HTR-8/SVneo (cell line): Measurements from ENCODE around the gene STK11IP.

Source experiments
- DNase-seq: peaks from one replicate; pipeline ENCODE4 v3.0.0; 2011; ENCODE audit warnings: low spot score, mixed read lengths; ENCODE audit not compliant: insufficient read length
- FAIRE-seq: peaks from 2 replicates; lab custom pipeline; 2011; peaks lifted over from hg19 to GRCh38; lab: Jason Lieb, UNC

Gene STK11IP, protein sequence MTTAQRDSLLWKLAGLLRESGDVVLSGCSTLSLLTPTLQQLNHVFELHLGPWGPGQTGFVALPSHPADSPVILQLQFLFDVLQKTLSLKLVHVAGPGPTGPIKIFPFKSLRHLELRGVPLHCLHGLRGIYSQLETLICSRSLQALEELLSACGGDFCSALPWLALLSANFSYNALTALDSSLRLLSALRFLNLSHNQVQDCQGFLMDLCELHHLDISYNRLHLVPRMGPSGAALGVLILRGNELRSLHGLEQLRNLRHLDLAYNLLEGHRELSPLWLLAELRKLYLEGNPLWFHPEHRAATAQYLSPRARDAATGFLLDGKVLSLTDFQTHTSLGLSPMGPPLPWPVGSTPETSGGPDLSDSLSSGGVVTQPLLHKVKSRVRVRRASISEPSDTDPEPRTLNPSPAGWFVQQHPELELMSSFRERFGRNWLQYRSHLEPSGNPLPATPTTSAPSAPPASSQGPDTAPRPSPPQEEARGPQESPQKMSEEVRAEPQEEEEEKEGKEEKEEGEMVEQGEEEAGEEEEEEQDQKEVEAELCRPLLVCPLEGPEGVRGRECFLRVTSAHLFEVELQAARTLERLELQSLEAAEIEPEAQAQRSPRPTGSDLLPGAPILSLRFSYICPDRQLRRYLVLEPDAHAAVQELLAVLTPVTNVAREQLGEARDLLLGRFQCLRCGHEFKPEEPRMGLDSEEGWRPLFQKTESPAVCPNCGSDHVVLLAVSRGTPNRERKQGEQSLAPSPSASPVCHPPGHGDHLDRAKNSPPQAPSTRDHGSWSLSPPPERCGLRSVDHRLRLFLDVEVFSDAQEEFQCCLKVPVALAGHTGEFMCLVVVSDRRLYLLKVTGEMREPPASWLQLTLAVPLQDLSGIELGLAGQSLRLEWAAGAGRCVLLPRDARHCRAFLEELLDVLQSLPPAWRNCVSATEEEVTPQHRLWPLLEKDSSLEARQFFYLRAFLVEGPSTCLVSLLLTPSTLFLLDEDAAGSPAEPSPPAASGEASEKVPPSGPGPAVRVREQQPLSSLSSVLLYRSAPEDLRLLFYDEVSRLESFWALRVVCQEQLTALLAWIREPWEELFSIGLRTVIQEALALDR

DNA sequence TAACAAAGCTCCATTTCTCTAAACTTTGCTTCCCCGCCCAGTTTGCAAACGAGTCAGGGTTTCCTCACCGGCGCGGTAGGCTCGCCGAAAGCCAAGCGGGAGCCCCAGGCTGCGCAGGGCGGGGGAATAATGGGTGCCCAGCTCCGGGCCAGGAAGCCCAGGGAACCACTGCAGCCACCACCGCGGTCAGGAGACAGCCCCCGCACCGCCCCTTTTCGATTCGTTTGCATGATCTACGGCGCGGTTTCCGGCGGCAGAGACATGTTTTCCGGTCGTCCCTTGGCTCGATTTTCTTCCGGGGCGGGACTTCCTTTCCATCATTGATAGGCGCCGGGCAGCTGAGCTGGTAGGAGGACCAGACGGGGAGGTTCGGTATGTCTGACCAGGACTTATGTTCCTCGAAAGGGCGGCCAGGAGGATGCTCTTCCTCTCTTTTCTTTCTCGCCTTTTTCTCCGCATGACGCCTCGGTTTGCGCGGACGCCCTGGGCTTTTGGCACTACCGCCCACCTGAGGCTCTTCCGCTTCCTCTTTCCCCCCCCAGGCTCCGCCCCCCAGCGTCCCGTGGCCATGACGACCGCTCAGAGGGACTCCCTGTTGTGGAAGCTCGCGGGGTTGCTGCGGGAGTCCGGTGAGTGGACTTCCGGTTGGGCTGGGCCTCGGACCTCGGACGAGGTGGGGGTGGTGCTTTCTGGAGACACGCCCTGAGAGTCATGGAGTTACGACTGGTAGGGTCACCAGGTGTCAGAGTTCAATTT is at the start of gene STK11IP:
STK11IP (plus strand) TSS at position 306 of the 756 bp plus-strand sequence; CDS start at position 569, 263 bp downstream.
- DNase-seq (peak; percentile 99), FAIRE-seq (peak; percentile 38)

DNA sequence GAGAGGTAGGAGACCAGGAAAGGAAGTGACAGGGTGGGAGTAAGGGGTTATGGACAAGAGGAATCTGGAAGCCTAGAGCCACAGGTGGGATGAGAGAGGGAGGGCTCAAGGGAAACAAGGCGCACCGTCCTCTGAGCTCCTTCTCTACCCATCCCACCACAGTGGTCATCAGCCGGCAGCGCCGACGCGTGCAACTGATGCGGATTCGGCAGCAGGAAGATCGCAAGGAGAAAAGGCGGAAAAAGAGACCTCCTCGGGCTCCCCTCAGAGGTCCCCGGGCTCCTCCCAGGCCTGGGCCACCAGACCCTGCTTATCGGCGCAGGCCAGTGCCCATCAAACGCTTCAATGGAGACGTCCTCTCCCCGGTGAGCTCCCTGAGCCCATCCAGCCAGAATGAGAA is 48.7 kb upstream of the STK11IP start:
- no peak for FAIRE-seq
- DNase-seq = no peak

DNA sequence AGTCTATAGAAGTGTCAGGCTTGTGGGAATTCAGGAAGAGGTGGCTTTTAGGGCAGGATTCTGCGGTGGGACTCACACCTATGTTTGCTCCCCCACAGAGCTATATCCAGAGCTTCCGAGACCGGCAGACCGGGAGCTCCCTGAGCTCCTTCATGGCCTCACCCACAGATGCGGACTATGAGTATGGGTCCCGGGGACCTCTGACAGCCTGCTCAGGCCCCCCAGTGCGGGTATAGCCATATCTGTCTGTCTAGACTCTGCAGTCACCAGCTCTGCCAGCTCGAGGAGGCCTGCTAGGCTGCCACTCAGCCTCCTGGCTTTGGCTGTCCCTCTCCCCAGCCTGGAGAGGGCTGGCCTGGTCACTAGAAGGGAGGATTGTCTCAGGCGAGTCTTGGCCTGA is 48.0 kb upstream of the STK11IP start:
- FAIRE-seq (no peak), DNase-seq (no peak)

DNA sequence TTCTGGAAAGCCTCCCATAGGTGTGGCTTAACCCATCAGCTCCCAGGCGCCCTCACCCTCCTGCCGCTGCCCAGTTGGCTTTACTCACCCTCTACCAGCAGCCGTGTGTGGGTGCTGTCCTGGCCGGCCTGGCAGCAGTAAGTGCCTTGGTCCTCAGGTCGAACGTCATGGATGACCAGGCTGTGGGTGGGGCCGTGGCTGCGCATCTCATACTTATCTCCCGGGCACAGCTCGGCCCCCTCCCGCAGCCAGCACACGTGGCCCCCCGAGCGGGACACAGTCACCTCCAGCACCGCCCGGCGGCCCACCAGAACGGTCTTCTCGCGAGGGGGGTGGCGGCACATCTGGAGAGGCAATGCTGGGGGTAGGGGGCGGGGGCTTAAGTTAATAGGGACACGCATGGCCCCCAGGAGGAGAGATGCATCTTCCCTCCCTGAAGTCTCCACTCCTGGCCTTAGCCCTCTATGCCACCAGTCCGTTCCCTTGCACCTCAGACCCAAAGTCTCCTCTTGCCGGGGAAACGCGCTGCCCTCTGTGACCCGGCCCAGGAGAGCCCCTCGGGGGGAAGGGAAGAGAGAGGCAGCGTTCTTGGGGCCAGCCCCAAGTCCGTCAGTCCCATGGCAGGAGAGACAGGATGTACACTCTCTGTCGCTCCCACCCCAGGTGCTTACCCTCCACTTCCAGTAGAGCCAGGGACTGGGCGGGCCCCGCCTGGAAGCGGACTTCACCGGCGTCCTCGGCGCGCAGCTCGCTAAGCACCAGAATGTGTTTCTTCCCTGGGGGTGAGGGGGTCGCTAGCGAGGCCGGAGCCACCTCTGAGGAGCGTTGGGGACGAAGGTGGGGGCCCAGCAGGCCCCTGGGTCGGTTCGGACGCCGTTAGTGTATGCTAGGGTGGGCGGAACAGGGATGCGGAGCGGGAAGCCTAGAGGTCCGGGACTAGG is 45.9 kb upstream of the STK11IP start:
- DNase-seq (peak; percentile 64), FAIRE-seq (peak; percentile 92)

DNA sequence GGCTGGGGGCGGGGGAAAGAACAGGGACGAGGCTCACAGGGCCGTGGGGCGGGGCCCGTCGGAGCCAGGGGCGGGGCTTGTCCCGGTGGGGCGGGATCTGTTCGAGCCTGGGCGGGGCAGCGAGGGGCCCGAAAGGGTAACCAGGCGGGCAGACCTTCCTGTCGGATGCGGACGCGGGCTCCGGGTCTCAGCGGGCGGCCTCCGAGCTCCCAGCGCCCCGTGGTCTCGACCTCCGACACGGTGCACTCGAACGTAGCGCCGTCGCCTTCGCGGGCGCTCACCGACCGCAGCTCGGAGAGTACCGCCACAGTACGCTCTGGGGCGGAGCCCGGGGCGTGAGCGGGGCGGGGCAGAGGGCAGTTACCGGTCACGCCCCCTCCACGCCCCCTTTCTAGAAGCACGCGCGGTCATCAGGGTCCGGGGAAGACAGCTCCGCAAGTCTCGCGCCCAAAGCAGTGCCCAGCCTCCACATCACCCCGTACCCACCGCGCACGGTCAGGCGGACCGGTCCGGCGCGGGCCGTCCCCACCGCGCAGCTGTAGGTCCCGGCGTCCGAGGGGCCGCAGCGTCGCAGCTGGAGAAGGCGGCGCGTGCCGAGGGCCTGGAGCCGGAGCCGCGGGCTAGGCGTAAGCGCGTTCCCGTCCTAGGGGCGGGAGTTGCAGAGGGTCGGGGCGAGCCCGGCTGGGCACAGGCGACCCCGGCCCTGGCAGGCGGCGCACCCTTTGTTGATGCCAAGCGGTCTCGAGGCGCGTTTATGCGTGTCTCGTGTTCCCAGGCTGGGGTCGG is 45.1 kb upstream of the STK11IP start:
- peak; percentile 85 for DNase-seq
- FAIRE-seq = peak; percentile 80

DNA sequence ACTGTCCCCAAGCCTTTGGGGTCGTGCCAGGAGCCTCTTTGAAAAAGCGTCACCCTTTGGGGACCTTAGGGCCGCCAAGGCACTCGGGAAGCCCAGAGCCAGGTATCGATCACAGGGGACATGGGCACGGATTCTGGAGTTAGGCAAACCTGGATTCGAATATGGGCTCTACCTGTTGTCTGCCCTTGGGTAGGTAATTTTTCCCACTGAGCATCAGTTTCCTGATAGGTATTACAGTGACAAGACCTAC is 44.6 kb upstream of the STK11IP start:
- no peak for DNase-seq

DNA sequence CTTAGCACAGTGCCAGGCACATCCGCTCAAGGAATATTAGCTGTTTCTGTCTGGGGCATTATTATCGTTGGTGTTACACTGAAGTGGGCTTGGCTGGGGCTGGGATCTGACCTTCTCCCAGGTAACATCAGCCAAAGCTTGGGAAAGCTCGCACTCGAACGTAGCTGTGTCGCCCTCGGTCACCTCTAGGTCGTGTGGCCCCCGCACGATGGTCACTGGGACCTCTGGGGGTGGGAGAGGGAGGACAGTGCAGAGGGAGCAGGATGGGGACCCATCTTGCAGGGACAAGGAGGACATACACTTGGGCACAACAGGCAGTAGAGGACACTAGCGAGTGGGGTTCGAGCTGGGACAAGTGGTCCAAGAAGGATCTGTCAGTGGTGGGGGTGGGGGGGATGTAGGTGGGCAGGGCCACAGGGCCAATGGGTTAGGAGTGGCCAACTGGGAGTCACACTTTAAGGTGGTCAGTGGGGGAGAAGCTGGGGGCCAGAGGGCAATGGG is 44.1 kb upstream of the STK11IP start:
- DNase-seq (no peak), FAIRE-seq (peak; percentile 46)

More for the DNA sequence above, 44.6 kb upstream of the STK11IP start:
- no peak for FAIRE-seq

DNA sequence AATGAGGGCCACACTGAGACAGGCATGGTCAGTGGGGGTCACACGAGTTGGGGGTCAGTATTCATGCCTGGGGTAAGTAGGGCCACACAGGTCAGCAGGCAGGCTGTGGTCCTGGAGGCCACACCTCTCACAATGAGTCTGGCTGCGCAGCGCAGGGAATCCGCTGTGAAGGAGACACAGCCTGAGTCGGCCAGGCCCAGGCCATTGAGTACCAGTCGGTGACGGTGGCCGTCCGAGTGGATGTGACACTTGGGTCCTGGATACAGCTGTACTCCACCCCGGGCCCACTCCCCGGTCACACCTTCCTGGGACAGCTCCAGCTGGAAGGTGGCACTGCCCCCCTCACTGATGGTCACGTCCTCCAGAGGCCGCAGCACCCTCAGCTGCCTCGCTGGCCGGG is 43.3 kb upstream of the STK11IP start:
- no peak for FAIRE-seq
- no peak for DNase-seq

DNA sequence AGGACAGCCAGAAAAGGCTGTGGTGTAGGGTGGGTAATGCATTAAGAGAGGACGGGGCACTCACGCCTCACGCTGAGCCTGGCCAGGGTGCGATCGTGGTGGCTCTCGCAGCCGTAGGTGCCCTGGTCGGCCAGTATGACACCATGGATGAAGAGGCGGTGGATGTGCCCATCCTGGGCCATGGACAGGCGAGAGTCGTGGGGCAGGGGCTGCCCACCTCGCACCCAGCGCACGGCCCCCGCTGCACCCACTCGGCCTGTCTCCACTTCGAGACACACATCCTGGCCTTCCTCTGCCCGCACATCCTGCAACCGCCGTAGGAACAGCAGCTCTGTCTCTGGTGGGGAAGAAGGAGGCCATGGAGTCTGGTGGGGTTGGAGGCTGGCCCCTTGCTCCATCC is 41.7 kb upstream of the STK11IP start:
- DNase-seq (no peak), FAIRE-seq (no peak)

DNA sequence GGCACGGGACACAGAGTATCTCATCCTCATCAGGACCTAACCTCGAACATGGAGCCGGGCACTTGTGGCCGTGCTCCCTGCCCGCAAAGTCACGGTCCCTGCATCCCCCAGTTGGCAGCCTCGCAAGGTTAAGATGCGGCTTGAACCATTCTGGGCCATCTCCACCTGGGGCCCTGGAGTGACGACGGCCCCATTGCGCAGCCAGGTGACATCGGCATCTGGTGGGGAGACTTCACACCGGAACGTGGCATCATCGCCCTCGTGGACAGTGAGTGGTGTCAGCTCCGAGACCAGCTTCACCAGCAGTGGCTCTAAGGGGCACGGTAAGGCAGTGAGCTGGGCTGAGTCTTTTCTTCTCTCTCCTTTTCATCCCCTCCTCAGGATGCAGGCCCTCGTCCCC is 41.2 kb upstream of the STK11IP start:
- DNase-seq (no peak), FAIRE-seq (no peak)

DNA sequence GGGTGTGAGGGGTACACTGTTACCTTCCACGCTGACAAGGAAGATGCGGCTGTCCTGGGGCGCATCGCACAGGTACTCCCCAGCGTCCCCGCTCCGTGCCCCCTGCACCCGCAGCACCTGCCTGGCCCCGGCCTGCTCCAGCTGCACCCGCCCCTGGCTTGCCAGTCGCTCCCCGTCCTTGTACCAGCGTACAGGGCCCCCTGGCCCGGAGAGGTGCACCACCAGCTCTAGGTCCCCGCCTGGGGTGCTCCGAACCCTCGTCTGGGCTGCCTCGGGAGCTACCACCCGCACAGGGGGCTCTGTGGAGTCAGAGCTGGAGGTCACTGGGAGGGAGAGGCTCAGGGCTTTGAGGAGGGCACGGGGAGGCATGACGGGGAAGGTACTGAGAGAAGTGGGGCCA is 40.3 kb upstream of the STK11IP start:
- FAIRE-seq = no peak
- no peak for DNase-seq

DNA sequence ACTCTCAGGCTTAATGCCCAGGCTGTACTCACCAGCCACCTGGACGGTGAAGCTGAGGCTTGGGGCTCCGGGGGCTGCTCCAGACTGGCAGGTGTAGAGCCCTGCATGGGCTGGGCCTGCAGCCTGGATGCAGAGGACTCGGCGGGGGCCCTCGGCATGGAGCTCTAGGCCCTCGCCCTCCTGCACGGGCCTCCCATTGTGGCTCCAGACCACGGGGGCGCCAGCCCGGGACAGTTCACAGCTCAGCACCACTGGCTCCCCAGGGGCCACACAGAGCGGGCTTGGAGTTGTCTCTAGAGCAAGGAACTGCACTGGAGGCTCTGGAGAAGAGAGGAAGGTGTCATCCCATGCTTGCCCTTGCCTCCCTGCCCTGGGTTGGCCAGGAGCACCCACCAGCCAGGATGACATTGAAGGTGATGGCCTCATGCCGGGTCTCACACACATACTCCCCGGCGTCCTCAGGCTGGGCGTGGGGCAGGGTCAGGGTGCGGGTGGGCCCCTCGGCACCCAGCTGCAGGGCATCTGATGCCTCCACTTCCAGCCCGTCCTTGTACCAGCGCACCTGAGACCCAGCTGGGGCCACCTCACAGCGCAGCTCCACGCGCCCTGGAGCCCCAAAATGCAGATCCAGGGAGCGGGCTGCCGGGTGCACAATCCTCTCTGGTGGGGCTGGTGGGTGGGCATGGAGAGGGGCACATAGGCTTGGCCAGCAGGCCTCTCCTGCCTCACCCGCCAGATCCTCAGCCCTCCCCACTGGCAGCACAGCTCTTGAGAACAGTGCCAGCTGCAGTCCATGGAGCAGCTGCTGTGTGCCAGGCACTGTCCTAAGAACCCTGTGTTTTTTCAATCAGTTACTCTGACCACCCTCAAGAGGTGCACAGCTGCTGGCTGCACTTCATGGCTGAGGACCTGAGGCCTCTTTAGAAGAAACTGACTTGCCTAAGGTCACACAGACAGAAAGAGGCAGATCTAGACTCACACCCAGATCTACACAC is 39.6 kb upstream of the STK11IP start:
- FAIRE-seq (no peak), DNase-seq (no peak)

DNA sequence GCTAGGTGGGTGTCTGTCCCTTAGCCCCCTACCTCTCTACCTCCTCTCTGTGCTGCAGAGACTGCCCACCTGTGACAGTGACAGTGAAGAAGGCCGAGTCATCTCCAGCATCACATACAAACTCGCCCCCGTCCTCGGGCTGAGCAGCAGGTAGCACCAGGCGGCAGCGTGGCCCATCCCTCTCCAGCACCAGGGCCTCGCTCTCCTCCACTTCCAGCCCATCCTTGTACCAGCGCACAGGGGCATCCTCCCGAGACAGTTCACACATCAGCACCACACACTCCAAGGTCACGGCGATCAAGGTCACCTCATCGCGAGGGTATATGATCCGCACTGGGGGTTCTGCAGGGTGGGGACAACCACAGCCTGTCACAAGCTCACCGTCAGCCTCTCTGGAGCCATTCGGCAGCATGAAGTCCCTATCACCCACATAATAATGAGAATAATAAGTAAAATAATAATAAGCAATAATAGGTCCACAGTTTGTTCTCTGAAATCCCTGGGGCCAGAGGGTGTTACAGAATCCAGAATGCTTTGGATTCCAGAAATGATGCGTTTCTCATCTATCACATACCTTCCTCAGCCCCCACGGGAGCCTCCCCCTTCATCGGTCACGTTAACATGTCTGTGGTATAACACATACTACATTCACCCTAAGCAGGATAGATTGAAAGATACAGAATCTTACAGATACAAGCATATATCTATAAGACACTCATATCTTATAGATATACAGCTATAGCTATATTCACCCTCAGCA is 38.3 kb upstream of the STK11IP start:
- DNase-seq (no peak), FAIRE-seq (peak; percentile 89)

DNA sequence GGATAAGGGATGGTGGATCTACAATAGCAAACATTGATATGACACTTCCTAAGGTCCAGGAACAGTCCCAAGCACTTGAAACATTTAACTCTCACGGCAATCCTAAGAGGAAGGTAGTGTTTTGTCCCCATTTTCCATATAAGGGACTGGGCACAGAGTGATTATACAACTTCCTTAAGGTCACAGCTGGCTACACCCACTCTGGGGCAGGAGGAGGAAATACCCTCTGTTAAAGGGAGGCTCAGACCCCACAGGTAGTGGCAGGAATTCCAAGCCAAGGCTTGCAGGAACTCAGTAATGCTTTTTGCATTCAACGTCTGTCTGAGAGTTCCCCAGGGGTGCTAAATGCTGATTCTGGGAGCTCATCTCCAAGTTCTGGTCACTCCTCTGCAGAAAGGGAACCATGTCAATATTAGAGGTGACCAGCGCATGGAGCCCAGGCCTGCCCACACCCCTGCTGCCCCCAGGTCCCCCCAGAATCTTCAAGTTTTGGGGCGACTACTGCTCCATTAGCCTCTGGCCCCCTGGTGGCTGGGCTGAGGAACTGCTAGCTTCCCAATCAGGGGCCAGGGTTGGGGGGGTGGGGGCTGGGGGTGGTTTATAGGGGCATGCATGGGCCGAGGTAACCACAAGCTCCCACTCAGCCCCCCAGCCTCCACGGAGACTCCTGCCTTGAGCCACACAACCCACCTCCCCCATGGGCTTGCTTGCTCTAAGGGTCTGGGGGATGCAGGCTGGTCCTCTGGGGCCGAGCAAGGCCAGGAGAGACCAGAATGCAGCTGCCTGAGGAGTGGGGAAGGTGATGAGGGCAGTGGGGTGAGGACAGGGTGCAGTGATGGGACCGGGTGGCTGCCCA is 37.4 kb upstream of the STK11IP start:
- no peak for FAIRE-seq

DNA sequence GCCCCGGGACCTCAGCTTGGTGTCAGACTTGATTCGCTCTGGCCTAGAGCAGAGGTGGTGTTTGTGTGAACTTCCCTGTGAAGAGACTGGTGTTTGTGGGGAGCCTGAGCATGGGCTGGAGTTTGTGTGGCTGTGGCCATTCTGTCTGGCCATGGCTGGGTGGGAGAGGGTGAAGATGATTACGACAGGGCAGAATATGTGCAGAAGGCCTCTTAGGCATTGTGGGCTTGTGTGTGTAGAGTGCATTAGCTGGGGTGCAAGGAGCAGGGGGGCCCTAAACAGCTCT is 36.8 kb upstream of the STK11IP start:
- DNase-seq = no peak
- peak; percentile 16 for FAIRE-seq

More for the DNA sequence above, 37.4 kb upstream of the STK11IP start:
- DNase-seq = no peak
